Measurements from ENCODE around the gene OR7G2.

DNA sequence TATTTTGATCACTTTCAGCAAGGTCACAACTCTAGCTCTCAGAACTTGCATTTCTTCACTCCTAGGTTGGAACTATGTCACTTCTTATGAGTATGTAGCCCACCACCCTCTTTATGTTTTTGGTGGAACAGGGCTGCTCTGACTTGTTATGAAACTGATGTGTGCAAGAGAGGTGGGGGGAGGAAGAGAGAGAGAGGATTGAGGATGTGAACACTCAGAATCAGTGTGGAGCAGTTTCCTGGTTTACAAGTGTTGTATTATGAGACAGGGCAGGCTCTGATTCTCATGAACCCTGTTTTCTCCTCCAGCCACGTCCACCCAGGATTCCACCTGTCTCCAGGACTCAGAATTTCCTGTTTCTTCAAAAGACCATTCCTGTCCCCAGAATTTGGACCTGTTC, 49.0 kb upstream of the OR7G2 start:
- no peak for TF ChIP-seq CTCF (IDR thresholded peaks at IDR 0.05)
- no peak for TF ChIP-seq EP300 (IDR thresholded peaks at IDR 0.05)
- no peak for TF ChIP-seq POLR2A (IDR thresholded peaks at IDR 0.05)

Data from upper lobe of left lung (tissue), 4 donors.